Progenitor cell of endocrine pancreas (in vitro differentiated cells): ENCODE results near the gene PARP14. TPM values are rescaled to one million over a fixed set of nuclear protein-coding genes. Genes with fewer than 3 reads are reported as not detected.

Source experiments
- DNase-seq: peaks from one replicate; pipeline ENCODE4 v3.0.0; 2021; ENCODE audit warnings: low spot score; ENCODE audit not compliant: unreplicated experiment
- H3K27ac Mint-ChIP-seq: 2 replicates; pipeline ENCODE4 v1.8.0; 2021; ENCODE audit warnings: mild to moderate bottlenecking, moderate library complexity, mixed read lengths
- H3K27me3 Mint-ChIP-seq: 2 replicates; pipeline ENCODE4 v1.8.0; 2021; ENCODE audit warnings: mixed read lengths
- H3K36me3 Mint-ChIP-seq: 2 replicates; pipeline ENCODE4 v1.8.0; 2022; ENCODE audit warnings: mixed read lengths; ENCODE audit not compliant: insufficient read depth
- H3K4me1 Mint-ChIP-seq: 2 replicates; pipeline ENCODE4 v1.8.0; 2021; ENCODE audit warnings: low read depth, mixed read lengths
- H3K4me3 Mint-ChIP-seq: 2 replicates; pipeline ENCODE4 v1.8.0; 2021; ENCODE audit warnings: low read depth, mild to moderate bottlenecking, moderate library complexity, mixed read lengths
- H3K9me3 Mint-ChIP-seq: 2 replicates; pipeline ENCODE4 v1.8.0; 2021; ENCODE audit warnings: low read depth, mixed read lengths
- total RNA-seq: library from RNA; stranded (reverse); gene quantifications from 2 replicates; pipeline ENCODE4 v1.2.1, GENCODE V29; 2021
- TF ChIP-seq, protein P1 (sequence below): fragments of 200-600 bp; sonication (generic); IDR thresholded peaks from one replicate; pipeline ENCODE4 v1.5.0; 2021; ENCODE audit warnings: antibody characterized with exemption, mild to moderate bottlenecking; ENCODE audit not compliant: unreplicated experiment

PARP14 gene
- total RNA-seq, 1 donor from 2014 or later = 20.0 TPM

DNA sequence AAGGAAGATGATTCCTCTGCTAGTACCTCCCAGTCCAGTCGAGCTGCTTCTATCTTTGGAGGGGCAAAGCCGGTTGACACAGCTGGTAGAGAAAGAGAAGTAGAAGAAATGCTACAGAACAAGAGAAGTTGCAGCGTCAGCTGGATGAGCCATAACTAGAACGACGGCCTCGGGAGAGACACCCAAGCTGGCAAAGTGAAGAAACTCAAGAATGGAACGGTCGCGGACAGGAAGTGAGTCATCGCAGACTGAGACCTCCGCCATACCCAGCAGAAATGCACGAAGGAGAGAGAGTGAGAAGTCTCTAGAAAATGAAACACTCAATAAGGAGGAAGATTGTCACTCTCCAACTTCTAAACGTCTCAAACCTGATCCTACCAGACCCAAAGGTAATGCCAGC, 19.0 kb upstream of the PARP14 start:
- Mint-ChIP-seq H3K27ac (no peak overlapping the region), H3K4me1 (no peaks in the 10 kb centered on the region), H3K9me3 (peaks cover 14% of the 10 kb centered on the region), H3K27me3 (peaks cover 14% of the 10 kb centered on the region), H3K36me3 (peaks cover 3% of the 10 kb centered on the region), H3K4me3 (no peak overlapping the region)
- no peak for DNase-seq
- TF ChIP-seq, protein P1, sequence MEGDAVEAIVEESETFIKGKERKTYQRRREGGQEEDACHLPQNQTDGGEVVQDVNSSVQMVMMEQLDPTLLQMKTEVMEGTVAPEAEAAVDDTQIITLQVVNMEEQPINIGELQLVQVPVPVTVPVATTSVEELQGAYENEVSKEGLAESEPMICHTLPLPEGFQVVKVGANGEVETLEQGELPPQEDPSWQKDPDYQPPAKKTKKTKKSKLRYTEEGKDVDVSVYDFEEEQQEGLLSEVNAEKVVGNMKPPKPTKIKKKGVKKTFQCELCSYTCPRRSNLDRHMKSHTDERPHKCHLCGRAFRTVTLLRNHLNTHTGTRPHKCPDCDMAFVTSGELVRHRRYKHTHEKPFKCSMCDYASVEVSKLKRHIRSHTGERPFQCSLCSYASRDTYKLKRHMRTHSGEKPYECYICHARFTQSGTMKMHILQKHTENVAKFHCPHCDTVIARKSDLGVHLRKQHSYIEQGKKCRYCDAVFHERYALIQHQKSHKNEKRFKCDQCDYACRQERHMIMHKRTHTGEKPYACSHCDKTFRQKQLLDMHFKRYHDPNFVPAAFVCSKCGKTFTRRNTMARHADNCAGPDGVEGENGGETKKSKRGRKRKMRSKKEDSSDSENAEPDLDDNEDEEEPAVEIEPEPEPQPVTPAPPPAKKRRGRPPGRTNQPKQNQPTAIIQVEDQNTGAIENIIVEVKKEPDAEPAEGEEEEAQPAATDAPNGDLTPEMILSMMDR = no peak

DNA sequence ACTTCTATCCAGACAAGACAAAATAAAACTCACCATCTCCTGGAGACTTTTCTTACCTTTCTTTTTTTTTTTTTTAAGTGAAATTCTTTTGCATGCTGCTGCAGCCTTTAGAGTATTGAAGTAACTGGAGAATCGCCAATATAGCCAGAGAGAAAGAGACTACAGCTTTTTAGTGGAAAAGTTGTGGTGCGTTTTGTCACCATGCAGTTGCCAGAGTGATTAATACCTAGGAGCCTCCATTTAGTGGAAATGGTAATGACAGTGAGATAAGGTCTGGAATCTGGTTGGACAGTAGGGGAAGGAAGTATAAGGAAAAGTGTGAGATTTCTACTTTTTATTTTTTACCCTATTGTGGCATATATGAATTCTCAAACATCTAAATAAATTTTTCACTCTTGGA, 18.1 kb upstream of the PARP14 start:
- TF ChIP-seq, protein P1 = no peak
- Mint-ChIP-seq H3K27me3 (peaks cover 14% of the 10 kb centered on the region), H3K4me1 (no peaks in the 10 kb centered on the region), H3K9me3 (peaks cover 14% of the 10 kb centered on the region), H3K4me3 (no peak overlapping the region), H3K36me3 (peaks cover 3% of the 10 kb centered on the region), H3K27ac (no peak overlapping the region)
- no peak for DNase-seq

DNA sequence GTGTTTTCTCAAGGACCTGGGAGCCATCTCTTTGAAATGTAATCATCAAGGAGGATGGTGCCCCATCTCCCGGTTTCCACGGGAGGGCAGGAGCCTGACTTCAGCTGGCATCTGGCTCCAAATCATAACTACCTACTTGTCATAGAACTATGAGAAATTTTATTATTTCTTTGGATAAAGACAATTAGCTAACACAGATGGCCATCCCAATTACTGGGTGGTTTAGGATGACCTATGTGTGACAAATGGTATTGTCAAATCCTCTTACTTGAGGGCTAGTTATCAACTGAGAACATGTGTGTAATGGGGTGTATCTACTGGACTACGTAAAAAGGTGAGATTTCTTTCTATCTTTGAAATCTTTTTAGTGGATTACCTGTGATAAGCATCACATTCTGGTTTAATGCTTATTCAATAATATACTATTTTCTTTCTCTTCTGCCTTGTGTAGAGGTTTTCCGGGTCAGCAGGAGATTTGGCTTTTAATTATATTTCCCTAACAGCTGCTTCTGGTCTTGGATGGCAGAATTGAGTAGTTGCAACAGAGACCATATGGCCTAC, 15.3 kb upstream of the PARP14 start:
- Mint-ChIP-seq H3K27me3 (peaks cover 14% of the 10 kb centered on the region), H3K4me3 (no peak overlapping the region), H3K9me3 (peaks cover 17% of the 10 kb centered on the region), H3K36me3 (peaks cover 3% of the 10 kb centered on the region), H3K27ac (no peak overlapping the region), H3K4me1 (no peaks in the 10 kb centered on the region)
- TF ChIP-seq, protein P1 = no peak
- DNase-seq = no peak

DNA sequence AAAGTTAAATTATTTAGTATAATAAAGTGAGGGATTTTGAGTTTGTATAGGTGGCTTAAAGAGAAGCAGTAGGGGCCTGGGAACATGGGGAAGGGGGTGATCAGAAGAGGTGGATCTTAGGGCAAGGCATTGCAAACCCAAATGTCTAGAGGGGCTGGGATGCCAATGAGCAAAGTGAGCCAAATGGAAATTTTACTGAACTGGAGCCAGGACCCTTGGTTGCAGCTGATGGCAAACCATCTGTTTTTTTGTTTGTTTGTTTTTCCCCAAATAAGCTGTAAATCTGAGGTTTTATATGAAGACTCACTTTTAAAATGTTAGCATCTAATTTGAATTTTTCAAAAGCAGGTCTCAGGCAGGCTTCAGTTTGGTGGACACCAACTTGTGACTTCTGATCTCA, 14.8 kb upstream of the PARP14 start:
- TF ChIP-seq, protein P1 = no peak
- Mint-ChIP-seq H3K4me1 (no peaks in the 10 kb centered on the region), H3K27ac (no peak overlapping the region), H3K4me3 (no peak overlapping the region), H3K27me3 (peaks cover 10% of the 10 kb centered on the region), H3K36me3 (peaks cover under 1% of the 10 kb centered on the region), H3K9me3 (peaks cover 12% of the 10 kb centered on the region)
- no peak for DNase-seq

DNA sequence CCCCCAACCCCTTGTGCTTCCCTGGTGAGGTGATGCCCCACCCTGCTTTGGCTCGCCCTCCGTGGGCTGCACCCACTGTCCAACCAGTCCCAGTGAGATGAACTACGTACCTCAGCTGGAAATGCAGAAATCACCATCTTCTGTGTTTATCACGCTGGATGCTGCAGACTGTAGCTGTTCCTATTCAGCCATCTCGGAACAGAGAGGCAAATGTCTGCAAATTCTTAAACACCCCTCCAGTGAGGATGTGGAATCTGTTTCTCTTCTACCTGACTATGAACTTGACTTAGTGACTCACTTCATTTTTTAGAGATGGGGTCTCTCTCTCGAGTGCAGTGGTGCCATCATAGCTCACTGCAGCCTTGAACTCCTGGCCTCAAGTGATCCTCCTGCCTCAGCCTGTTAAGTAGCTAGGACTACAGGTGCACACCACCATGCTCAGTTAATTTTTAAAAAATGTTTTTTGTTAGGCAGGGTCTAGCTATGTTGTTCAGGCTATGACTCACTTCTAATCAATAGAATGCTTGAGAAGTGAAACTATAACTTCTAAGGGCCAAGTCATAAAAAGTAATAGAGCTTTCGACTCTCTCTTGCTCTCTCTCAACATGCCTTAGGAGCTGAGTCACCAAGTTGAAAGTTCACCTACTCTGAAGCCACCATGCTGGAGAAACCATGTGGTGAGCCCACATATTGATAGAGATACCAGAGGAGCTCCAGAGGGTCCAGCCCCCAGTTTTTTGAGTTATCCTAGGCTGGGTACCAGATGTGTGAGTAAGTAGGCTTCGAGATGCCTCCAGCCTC, 11.5 kb upstream of the PARP14 start:
- H3K27ac Mint-ChIP-seq = no peak overlapping the region
- no peaks in the 10 kb centered on the region for H3K27me3 Mint-ChIP-seq
- H3K4me1 Mint-ChIP-seq = no peaks in the 10 kb centered on the region
- TF ChIP-seq, protein P1 = no peak
- H3K4me3 Mint-ChIP-seq = no peak overlapping the region
- DNase-seq = no peak
- H3K36me3 Mint-ChIP-seq = no peaks in the 10 kb centered on the region
- H3K9me3 Mint-ChIP-seq = peaks cover 3% of the 10 kb centered on the region
